Measurements from ENCODE around the gene DLG5.

DLG5 gene

GRCh38 chr10:77818378-77818777, 108.2 kb downstream of the DLG5 start:
- DNase-seq = no peak

- no peak for DNase-seq
Observed at GRCh38 chr10:77817541-77817940, 109.0 kb downstream of the DLG5 start.

GRCh38 chr10:77816311-77816710, 110.2 kb downstream of the DLG5 start:
- no peak for DNase-seq

- no peak for DNase-seq
Observed at GRCh38 chr10:77812741-77813140, 113.8 kb downstream of the DLG5 start.

DNA sequence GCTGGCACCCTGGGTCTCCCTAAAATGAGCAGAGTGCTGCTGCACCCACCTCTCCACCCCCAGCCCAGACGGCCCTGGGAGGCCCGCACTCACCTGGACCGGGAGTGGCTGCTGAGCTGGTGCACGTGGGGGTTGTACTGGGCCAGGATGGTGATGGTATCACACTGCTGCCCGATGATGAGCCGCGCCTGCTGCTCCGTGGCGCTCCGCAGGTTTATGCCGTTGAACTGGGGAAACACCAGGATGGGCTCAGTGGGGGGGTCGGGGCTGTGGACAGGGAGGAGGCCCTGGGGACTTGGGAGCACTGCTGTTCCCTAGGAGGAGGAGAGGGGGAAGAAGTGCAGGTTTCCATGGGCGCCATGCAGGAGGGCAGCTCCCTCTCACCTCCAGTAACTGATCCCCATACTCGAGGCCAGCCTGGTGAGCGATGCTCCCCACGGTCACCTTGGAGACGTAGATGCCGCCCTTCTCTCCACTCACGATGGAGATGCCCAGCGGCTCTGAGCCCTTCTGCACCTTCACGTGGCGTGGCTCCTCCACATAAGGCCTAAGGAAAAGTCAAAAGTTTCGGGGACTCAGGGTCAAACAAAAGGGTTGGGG, 114.6 kb downstream of the DLG5 start:
- DNase-seq = no peak

DNA sequence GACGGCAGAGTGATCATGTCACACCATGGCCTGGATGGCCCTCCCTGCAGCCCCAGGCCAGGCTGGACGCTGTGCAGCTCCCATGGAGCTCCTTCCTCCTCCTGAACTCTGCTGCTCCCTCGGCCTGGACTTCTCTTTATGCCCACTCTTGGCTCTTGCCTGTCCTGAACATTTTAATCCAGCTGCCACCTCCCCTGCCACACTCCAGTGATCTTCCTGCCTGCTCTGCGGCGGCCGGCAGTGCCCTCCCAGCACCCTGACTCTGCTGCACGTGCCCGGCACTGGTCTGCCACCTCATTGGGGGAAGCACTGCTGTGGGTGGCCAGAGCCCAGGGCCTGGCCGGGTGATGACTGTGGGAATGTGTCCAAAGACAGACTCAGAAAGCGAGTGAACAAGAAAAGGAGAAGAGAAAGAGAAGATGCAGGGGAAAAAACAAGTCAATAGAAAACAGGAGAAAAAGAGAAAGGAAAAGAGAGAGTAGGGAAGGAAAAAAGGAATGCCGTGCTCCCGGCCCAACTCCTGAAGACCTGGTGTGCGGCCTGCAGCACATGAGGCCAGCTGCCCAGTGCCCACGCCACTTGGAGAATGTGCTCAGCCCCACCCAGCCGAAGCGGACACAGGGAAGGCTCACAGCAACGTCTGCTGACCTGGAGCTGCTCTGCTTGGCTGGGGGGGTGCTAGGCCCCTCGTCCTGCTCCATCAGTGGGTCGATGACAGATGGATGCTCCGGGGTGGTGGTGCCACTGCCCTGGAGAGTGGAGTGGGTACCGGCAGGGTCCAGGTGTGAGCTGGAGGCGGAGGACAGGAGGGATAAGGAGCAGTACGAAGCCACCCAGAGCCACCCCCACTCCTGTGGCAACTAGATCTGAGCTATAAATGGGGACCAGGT, 115.9 kb downstream of the DLG5 start:
- no peak for DNase-seq

DNA sequence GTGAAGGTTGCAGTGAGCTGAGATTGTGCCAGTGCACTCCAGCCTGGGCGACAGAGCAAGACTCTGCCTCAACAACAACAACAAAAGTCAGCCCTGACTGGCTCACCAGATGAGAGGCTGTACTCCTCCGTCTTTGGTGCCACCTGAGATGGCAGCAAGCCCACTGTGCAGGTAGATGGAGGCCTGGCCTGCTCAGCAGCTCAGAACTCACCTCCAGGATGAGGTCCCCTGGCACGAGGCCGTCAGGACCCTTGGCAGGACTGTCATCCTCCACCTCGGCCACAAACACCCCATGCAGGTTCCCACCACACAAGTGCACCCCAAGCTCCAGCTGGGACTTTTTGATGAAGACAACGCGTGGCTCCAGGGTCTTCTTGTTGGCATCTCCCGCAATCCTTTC, 117.2 kb downstream of the DLG5 start:
- DNase-seq = no peak

DNA sequence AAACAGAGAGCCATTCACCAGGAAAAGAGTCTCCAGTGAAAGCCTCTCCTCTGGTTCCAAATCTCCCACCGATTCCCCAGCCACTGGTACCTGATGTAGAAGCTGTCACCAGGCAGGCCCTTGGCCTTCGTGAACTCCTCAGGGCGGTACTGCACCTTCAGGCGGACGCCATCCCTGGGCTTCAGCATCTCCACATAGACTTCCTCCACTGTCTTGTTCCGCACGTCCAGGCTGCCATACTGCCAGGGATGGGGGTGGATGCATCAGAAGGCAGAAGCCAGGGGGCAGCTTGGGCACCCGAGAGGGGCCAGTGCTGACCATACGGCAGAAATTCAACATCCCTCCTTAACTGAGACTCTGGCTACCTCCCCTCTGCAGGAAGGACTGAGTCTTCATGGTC, 118.8 kb downstream of the DLG5 start:
- DNase-seq = no peak

GRCh38 chr10:77806511-77807157, 119.9 kb downstream of the DLG5 start:
- no peak for DNase-seq

DNA sequence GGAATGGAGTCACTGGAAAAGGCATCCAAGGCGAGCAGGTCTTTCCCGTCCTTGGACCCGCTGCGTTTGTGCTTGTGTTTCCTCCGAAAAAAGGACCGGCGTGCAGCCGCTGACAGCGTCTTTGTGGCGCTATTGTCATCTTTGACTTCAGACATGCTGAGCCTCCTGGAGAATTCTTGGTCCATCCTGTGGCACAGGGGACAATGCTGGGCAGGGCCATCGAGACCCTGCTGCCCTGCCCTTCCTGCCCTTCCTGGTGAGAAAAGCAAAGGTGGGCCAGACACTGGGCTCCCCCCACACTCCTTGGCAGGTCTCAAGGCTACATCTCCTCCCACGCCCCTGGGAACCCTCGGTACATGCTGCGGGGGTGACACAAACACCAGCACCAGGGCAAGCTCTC, 120.9 kb downstream of the DLG5 start:
- no peak for DNase-seq

DNA sequence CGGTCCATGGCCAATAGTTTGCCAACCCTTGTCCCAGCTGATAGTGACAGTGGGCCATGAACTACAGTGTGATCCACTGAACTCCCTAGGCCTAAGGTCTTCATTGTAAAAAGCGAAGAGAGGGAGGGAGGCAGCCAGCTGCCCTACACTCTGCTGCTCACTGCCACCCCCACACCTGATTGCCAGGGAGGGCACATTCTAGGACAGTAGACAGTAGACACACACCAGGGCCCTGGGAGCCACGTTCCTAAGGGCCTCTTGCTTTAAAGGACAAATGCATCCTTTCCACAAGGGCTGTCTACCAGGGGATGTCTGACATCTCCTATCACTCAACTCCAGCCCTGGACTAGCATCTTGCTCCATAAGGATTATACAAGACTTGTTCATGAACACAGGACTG, 122.2 kb downstream of the DLG5 start:
- no peak for DNase-seq

GRCh38 chr10:77801474-77802161, 124.9 kb downstream of the DLG5 start:
- DNase-seq = no peak

- DNase-seq = no peak
Observed at GRCh38 chr10:77800738-77801266, 125.8 kb downstream of the DLG5 start.

- no peak for DNase-seq
Observed at GRCh38 chr10:77800320-77800719, 126.2 kb downstream of the DLG5 start.

- no peak for DNase-seq
Observed at GRCh38 chr10:77799352-77799751, 127.2 kb downstream of the DLG5 start.

DNA sequence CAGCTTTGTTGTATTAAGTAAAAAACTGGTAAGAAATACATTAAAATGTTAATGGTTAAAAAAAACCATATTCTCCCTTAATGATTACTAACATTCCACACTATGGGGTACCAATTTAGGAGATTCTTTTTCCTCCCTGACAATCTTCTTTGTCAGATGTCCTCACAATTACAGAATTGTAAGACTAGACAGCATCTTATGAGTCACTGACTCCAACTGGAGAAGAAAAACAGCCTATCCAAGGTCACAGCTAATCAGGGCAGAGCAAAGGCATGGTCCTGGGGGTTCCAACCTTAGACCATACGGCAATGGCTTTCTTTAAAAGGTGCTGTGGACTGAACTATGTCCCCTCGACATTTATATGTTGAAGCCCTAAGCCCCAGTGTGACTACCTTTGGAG, 127.6 kb downstream of the DLG5 start:
- no peak for DNase-seq

DNA sequence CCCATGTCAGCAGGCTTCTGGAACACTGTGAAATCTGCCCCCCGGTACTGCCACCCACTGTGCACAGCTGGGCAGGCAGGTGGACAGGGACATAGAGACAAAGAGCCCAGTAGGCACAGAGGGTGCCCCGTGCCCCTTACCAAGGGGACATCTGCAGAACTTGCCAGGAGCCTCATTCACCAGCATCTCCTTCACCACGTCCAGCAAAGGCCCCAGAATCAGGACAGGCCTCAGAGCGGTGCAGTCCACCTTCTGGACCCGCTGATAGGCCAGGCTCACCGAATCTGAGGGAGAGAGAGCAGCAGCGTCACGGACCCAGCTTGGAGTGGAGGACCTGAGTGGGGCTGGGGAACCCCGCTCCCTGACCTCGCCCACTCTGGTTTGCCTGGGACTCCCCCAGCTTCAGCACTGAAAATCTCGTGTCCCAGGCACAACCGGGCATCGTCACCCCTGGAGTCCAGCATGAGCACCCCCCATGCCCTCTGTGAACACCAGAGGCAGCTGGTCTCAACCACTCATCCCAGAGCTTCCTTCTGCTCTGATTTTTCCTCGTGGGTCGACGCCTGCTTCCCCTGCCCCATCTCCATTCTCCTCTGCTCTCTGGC, 130.1 kb downstream of the DLG5 start:
- DNase-seq = no peak

GRCh38 chr10:77795426-77796055, 131.0 kb downstream of the DLG5 start:
- no peak for DNase-seq

DNA sequence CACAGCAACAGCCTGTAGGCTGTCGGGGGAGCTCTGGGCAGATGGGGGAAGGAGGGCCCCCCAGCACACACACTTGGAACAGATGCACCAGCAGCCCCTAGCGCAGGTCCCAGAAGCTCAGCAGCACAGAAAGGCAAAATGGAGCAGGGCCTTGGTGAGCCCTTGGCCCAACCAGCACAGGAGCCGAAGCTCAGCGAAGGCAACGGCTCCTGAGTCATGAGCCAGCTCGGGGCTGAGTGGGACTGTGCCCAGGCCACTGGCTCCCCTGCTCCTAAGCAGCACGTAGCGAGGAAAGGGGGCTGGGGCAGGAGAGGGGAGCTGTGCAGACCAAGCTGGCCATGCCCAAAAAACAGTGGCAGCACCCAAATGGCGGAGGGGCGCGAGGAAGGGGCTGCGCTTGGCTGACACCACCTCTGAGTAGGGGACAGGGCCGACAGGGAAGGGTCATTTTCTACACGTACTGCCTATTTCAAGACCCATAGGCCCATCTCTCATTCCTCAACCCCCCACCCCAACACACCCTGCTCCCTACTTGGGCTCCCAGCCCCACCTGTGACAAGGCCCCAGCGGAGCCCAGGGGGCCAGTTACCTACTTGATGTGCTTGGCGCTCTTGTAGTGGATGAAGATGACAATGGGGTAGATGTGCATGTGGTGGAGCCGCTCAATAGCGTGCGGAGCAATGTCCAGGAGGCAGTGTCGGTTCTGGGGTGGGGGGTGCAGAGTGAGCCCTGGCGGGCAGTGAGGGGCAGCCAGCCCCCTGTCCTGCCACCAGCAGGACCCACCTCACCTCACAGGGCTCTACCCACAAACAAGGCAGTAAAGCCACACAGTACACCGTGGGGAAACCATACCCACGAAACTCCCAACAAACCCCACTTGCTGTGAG, 132.1 kb downstream of the DLG5 start:
- DNase-seq = no peak

DNA sequence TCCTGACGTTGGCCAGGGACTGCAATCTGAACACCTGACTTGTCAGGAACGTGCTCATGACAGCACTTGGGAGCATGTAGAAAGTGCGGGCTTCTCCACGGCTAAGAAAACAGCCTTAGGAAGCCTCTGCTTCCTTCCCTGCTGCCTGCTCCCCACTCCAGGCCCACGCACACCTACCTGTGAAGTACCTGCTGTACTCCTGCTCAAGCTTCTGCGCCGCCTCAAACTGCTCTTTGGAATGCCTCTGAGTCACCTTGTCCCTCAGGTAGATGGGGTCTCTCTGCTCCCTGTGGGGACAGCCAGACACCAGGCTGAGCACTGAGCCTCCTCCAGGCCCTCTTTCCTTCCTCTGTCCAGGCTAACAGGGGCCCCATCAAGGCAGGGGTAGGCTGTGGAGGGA, 132.7 kb downstream of the DLG5 start:
- DNase-seq = no peak

DNA sequence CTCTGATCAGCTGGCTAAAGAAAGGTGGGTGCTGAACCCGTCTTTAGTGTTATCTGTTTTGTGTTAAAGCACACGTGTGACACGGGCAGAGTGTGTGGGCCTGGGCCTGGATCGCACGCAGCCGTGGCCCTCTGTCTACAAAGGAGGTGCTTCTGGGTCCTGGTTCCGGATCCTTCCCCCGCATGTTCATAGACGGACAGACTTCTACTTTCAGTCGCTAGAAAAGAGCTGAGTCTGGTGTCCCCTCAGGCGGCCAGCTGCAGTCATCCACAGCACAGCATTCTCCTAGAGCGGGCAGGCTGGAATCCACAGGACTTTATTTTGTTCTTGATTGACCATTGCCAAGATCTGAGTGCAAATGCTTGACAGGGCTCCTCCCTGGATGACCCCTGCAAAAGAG, 134.4 kb downstream of the DLG5 start:
- DNase-seq = no peak

Data from amniotic stem cell (primary cell).